IMR-90 (cell line): Measurements from ENCODE around the gene WDR43. TPM values are rescaled to one million over a fixed set of nuclear protein-coding genes. Genes with fewer than 3 reads are reported as not detected.

ENCODE experiments used
- ATAC-seq: fragments of 200-7000 bp; cut with Tn5 transposase; 2 replicates; pipeline ENCODE4 v1.9.1; 2020; ENCODE audit warnings: low read depth, mild to moderate bottlenecking, moderate library complexity
- BruUV-seq: library from RNA; stranded (reverse); fragments of 400-500 nt; replicated peaks from 2 replicates; lab custom pipeline; 2021; lab: Mats Ljungman, UMichigan
- CTCF ChIA-PET: fragments of 300-600 bp; formaldehyde crosslinking; extraction: SDS; loops from one replicate; lab custom pipeline; 2021; ENCODE audit warnings: antibody characterized with exemption; lab: Yijun Ruan, JAX
- POLR2A ChIA-PET: fragments of 300-600 bp; sonication (Branson Sonifier 250); formaldehyde crosslinking; loops from one replicate; lab custom pipeline; 2022; ENCODE audit warnings: antibody characterized with exemption; ENCODE audit not compliant: unreplicated experiment; lab: Charles Lee
- DNase-seq: peaks from one replicate; pipeline ENCODE4 v3.0.0; 2013
- H2AFZ ChIP-seq: replicated peaks from 2 replicates; pipeline ENCODE3; 2013; ENCODE audit warnings: low read length, mild to moderate bottlenecking; ENCODE audit not compliant: poor library complexity
- H2AK5ac ChIP-seq: 2 replicates; pipeline ENCODE4 v1.6.1; 2013; ENCODE audit warnings: low read depth, low read length, inconsistent platforms
- H2AK9ac ChIP-seq: replicated peaks from 2 replicates; pipeline ENCODE3; 2013; ENCODE audit warnings: mild to moderate bottlenecking, low read depth, low read length, moderate library complexity; ENCODE audit not compliant: poor library complexity
- H2BK120ac ChIP-seq: 2 replicates; pipeline ENCODE4 v1.6.1; 2013; ENCODE audit warnings: low read depth, low read length, inconsistent platforms
- H2BK15ac ChIP-seq: 3 replicates; pipeline ENCODE4 v1.6.1; 2013; ENCODE audit warnings: low read depth, low read length, inconsistent platforms
- H2BK20ac ChIP-seq: 2 replicates; pipeline ENCODE4 v1.6.1; 2013; ENCODE audit warnings: low read depth, mild to moderate bottlenecking, inconsistent platforms, low read length, moderate library complexity
- H2BK5ac ChIP-seq: 2 replicates; pipeline ENCODE4 v1.6.1; 2013; ENCODE audit warnings: mild to moderate bottlenecking, low read depth, low read length, inconsistent platforms; ENCODE audit not compliant: poor library complexity, severe bottlenecking
- H3K14ac ChIP-seq: replicated peaks from 2 replicates; pipeline ENCODE4 v1.6.1; 2013; ENCODE audit warnings: low read depth, low read length, inconsistent platforms
- H3K18ac ChIP-seq: 2 replicates; pipeline ENCODE4 v1.6.1; 2013; ENCODE audit warnings: low read depth, low read length, control low read depth
- H3K23ac ChIP-seq: 2 replicates; pipeline ENCODE4 v1.6.1; 2013; ENCODE audit warnings: low read depth, low read length, inconsistent platforms
- H3K27ac ChIP-seq: 2 replicates; pipeline ENCODE4 v1.5.1; 2013; ENCODE audit warnings: mild to moderate bottlenecking, control low read depth, low read length; ENCODE audit not compliant: insufficient read depth
- H3K27me3 ChIP-seq: 2 replicates; pipeline ENCODE4 v1.6.1; 2013; ENCODE audit warnings: low read length; ENCODE audit not compliant: control insufficient read depth, insufficient read depth
- H3K36me3 ChIP-seq: 2 replicates; pipeline ENCODE4 v1.6.1; 2013; ENCODE audit warnings: low read length, mixed read lengths; ENCODE audit not compliant: control insufficient read depth, insufficient read depth
- H3K4ac ChIP-seq: 2 replicates; pipeline ENCODE4 v1.6.1; 2013; ENCODE audit warnings: low read depth, low read length, inconsistent platforms
- H3K4me1 ChIP-seq: 2 replicates; pipeline ENCODE4 v1.6.1; 2013; ENCODE audit warnings: low read length, mixed read lengths; ENCODE audit not compliant: control insufficient read depth, insufficient read depth
- H3K4me2 ChIP-seq: 2 replicates; pipeline ENCODE4 v1.6.1; 2013; ENCODE audit warnings: low read depth, mild to moderate bottlenecking, control low read depth, low read length, moderate library complexity
- H3K4me3 ChIP-seq: 2 replicates; pipeline ENCODE4 v1.5.1; 2013; ENCODE audit warnings: low read depth, mild to moderate bottlenecking, control low read depth, low read length, moderate library complexity; ENCODE audit not compliant: insufficient read depth
- H3K56ac ChIP-seq: 2 replicates; pipeline ENCODE4 v1.6.1; 2013; ENCODE audit warnings: low read length, inconsistent platforms; ENCODE audit not compliant: insufficient read depth; ENCODE audit errors: extremely low read depth
- H3K79me1 ChIP-seq, 2 experiments: 2 replicates each; pipeline ENCODE4 v1.6.1; 2013; ENCODE audit warnings: low read length in 2 of 2, inconsistent platforms in 1 of 2, low read depth in 1 of 2
- H3K9ac ChIP-seq: 2 replicates; pipeline ENCODE4 v1.6.1; 2013; ENCODE audit warnings: low read depth, low read length, control low read depth
- H3K9me1 ChIP-seq: 2 replicates; pipeline ENCODE4 v1.6.1; 2013; ENCODE audit warnings: low read length, inconsistent platforms; ENCODE audit not compliant: insufficient read depth
- H3K9me3 ChIP-seq: 2 replicates; pipeline ENCODE4 v1.6.1; 2013; ENCODE audit warnings: low read length; ENCODE audit not compliant: control insufficient read depth, insufficient read depth
- H4K20me1 ChIP-seq: 2 replicates; pipeline ENCODE4 v1.6.1; 2013; ENCODE audit warnings: low read length, inconsistent platforms; ENCODE audit not compliant: insufficient read depth
- H4K5ac ChIP-seq: 2 replicates; pipeline ENCODE4 v1.6.1; 2013; ENCODE audit warnings: mild to moderate bottlenecking, low read depth, low read length, control low read depth
- H4K8ac ChIP-seq, 2 experiments: 2 replicates each; pipeline ENCODE4 v1.6.1; 2013; ENCODE audit warnings: low read depth in 2 of 2, low read length in 2 of 2, control low read depth in 1 of 2, inconsistent platforms in 1 of 2
- H4K91ac ChIP-seq: 2 replicates; pipeline ENCODE4 v1.6.1; 2013; ENCODE audit warnings: low read depth, low read length, inconsistent platforms; ENCODE audit not compliant: insufficient read depth
- BHLHE40 ChIP-seq: fragments of 150-350 bp; IDR thresholded peaks from 2 replicates; pipeline ENCODE4 v1.6.1; 2016; ENCODE audit warnings: mild to moderate bottlenecking, low read depth, low read length
- CTCF ChIP-seq: conservative IDR thresholded peaks from 2 replicates; pipeline ENCODE4 v1.5.1; 2012; ENCODE audit warnings: mild to moderate bottlenecking, low read depth, low read length, improper control_type of control experiment
- ELK1 ChIP-seq: fragments of 150-350 bp; IDR thresholded peaks from 2 replicates; pipeline ENCODE4 v1.6.1; 2016; ENCODE audit warnings: low read depth, mild to moderate bottlenecking, low read length, moderate library complexity, borderline replicate concordance
- FOS ChIP-seq: fragments of 150-350 bp; IDR thresholded peaks from 2 replicates; pipeline ENCODE4 v1.6.1; 2016; ENCODE audit warnings: low read depth, low read length
- MAFK ChIP-seq: IDR thresholded peaks from 2 replicates; pipeline ENCODE4 v1.6.1; 2012; ENCODE audit warnings: low read depth, low read length, improper control_type of control experiment
- MAZ ChIP-seq: IDR thresholded peaks from 2 replicates; pipeline ENCODE4 v1.6.1; 2012; ENCODE audit warnings: low read depth, mild to moderate bottlenecking, low read length, improper control_type of control experiment, moderate library complexity, borderline replicate concordance
- MXI1 ChIP-seq: IDR thresholded peaks from 2 replicates; pipeline ENCODE4 v1.6.1; 2012; ENCODE audit warnings: low read depth, mild to moderate bottlenecking, low read length, moderate library complexity, borderline replicate concordance
- NFE2L2 ChIP-seq: fragments of 150-350 bp; IDR thresholded peaks from 2 replicates; pipeline ENCODE4 v1.6.1; 2016; ENCODE audit warnings: low read depth, mild to moderate bottlenecking, low read length
- POLR2A ChIP-seq: IDR thresholded peaks from 2 replicates; pipeline ENCODE4 v1.6.1; 2012; ENCODE audit warnings: mild to moderate bottlenecking, low read depth, low read length
- RCOR1 ChIP-seq: IDR thresholded peaks from 2 replicates; pipeline ENCODE4 v1.6.1; 2012; ENCODE audit warnings: mild to moderate bottlenecking, low read length, improper control_type of control experiment; ENCODE audit not compliant: insufficient replicate concordance
- RFX5 ChIP-seq: IDR thresholded peaks from 2 replicates; pipeline ENCODE4 v1.8.0; 2012; ENCODE audit warnings: low read depth, mild to moderate bottlenecking, low read length, moderate library complexity
- USF2 ChIP-seq: fragments of 150-350 bp; IDR thresholded peaks from 2 replicates; pipeline ENCODE4 v1.6.1; 2017; ENCODE audit warnings: mild to moderate bottlenecking, antibody characterized with exemption, low read length, low read depth
- WGBS, 2 experiments: methylation state at CpG; one replicate each; pipeline versions ENCODE4 v1.1.5 to v1.1.7; 2013; ENCODE audit warnings: missing lambda C conversion rate in 2 of 2; ENCODE audit not compliant: insufficient read length in 1 of 2; ENCODE audit errors: extremely low coverage in 2 of 2; 5-methylcytosine and 5-hydroxymethylcytosine counted together
- dilution Hi-C: fragments of 300-500 bp; cut with HindIII; formaldehyde crosslinking; loops from one replicate; pipeline ENCODE4 v1.14.3; 2018; ENCODE audit warnings: low sequenced_read_pairs; ENCODE audit not compliant: unreplicated experiment
- in situ Hi-C: fragments of 300-500 bp; cut with MboI; formaldehyde crosslinking; loops from 3 replicates; pipeline ENCODE4 v1.14.3; 2019; ENCODE audit warnings: low sequenced_read_pairs, inconsistent platforms, mixed read lengths
- intact Hi-C: fragments of 100-400 bp; cut with micrococcal nuclease; formaldehyde crosslinking; loops from 2 replicates; pipeline ENCODE4 v1.10.0; 2022
- polyA plus RNA-seq, 3 experiments: library from polyadenylated mRNA; depleted of rRNA; stranded (reverse); fragments of >200 nt; gene quantifications; 2 replicates each; pipeline ENCODE4 v1.2.3, GENCODE V29; 2012; ENCODE audit warnings: low replicate concordance in 1 of 3
- total RNA-seq: library from RNA; depleted of rRNA; stranded (reverse); fragments of >200 nt; gene quantifications from 2 replicates; pipeline ENCODE4 v1.2.3, GENCODE V29; 2012

Gene WDR43
- total and polyA plus RNA-seq, 2 of the 4 experiments (the other 2 are of a cell fraction), result 40.3 to 300 TPM

GRCh38 chr2:28893488-28893887 lies 979 bp upstream of the WDR43 start:
- BruUV-seq, result no TSS peak
- POLR2A ChIA-PET, result no interaction called here
- CTCF ChIA-PET, result no interaction called here

More at GRCh38 chr2:28893488-28893887, 979 bp upstream of the WDR43 start:
- H4K20me1 ChIP-seq, result peaks cover 33% of the 10 kb centered on the region
- peaks cover 0 to 23% of the 10 kb centered on the region in 2 experiments; a peak in 2 of 4 replicates for H3K79me1 ChIP-seq
- H3K4me3 ChIP-seq, result no peak overlapping the region
- dilution Hi-C loops (no loop called here), intact Hi-C loops (loop anchor here (10.0 kb wide), 1 partner anchor 229 kb away; no protein-coding TSS in a partner anchor), in situ Hi-C loops (no loop called here)
- no peak overlapping the region for H3K4me2 ChIP-seq
- H3K9me1 ChIP-seq, result 0 out of 2 replicates have a peak, but pooled peaks cover 2% of the 10 kb centered on the region
- H3K23ac ChIP-seq, result no peak overlapping the region
- H3K36me3 ChIP-seq, result no peaks in the 10 kb centered on the region
- no peak overlapping the region for H4K91ac ChIP-seq
- ATAC-seq, result no peak
- H3K27ac ChIP-seq, result no peak overlapping the region
- no peak overlapping the region for H2AK9ac ChIP-seq
- no peak overlapping the region for H2BK120ac ChIP-seq
- H3K4me1 ChIP-seq, result peaks cover 2% of the 10 kb centered on the region; the same call in 1 of the 2 replicates
- no CpG with 5 or more reads among the region's 21 CpGs for WGBS, 2 experiments
- H3K56ac ChIP-seq, result no peak overlapping the region
- no peak overlapping the region for H3K18ac ChIP-seq
- H2BK15ac ChIP-seq, result no peak overlapping the region
- H3K14ac ChIP-seq, result no peak overlapping the region
- no peak for DNase-seq
- no peak overlapping the region for H2BK20ac ChIP-seq
- H3K27me3 ChIP-seq, result no peaks in the 10 kb centered on the region
- no peak overlapping the region for H4K5ac ChIP-seq
- TF ChIP-seq POLR2A (no peak), BHLHE40 (no peak), MXI1 (no peak), NFE2L2 (no peak), FOS (no peak), ELK1 (no peak), RFX5 (no peak), MAZ (no peak), MAFK (no peak), CTCF (no peak), USF2 (no peak), RCOR1 (no peak)
- no peak overlapping the region for H2AFZ ChIP-seq
- no peak overlapping the region; the same call in 1 of the 2 replicates for H2AK5ac ChIP-seq
- no peak overlapping the region for H2BK5ac ChIP-seq
- no peak overlapping the region for H3K4ac ChIP-seq
- no peaks in the 10 kb centered on the region for H3K9me3 ChIP-seq
- no peak overlapping the region; a peak in 1 of 4 replicates for H4K8ac ChIP-seq
- no peak overlapping the region for H3K9ac ChIP-seq
